Activated B cell treated with CpG ODN at 0.5 μM for 24 hours (primary cell): ENCODE data around the gene OLFML2B. TPM values are rescaled to one million over a fixed set of nuclear protein-coding genes. Genes with fewer than 3 reads are reported as not detected.

ENCODE experiments used
- ATAC-seq: fragments of 200-7000 bp; cut with Tn5 transposase; one replicate; pipeline ENCODE4 v1.10.0; 2021; ENCODE audit warnings: low read depth, mild to moderate bottlenecking, moderate library complexity
- CTCF ChIA-PET: fragments of 350-600 bp; sonication (Branson Sonifier 250); formaldehyde crosslinking; loops from one replicate; lab custom pipeline; 2021; ENCODE audit warnings: antibody characterized with exemption; lab: Charles Lee
- POLR2A ChIA-PET: fragments of 350-600 bp; sonication (Branson Sonifier 250); formaldehyde crosslinking; loops from one replicate; lab custom pipeline; 2021; ENCODE audit warnings: antibody characterized with exemption; lab: Charles Lee
- DNase-seq: peaks from one replicate; pipeline ENCODE4 v3.0.0; 2022
- H3K27ac Mint-ChIP-seq: one replicate; pipeline ENCODE4 v1.8.0; 2020; ENCODE audit warnings: mixed read lengths
- H3K27me3 Mint-ChIP-seq: one replicate; pipeline ENCODE4 v1.8.0; 2021; ENCODE audit warnings: mixed read lengths
- H3K36me3 Mint-ChIP-seq: one replicate; pipeline ENCODE4 v1.8.0; 2021; ENCODE audit warnings: low read depth, mixed read lengths
- H3K4me1 Mint-ChIP-seq: one replicate; pipeline ENCODE4 v1.8.0; 2021; ENCODE audit warnings: mixed read lengths
- H3K4me3 Mint-ChIP-seq: one replicate; pipeline ENCODE4 v1.8.0; 2020; ENCODE audit warnings: mild to moderate bottlenecking, mixed read lengths
- H3K9me3 Mint-ChIP-seq: one replicate; pipeline ENCODE4 v1.8.0; 2020; ENCODE audit warnings: mixed read lengths
- intact Hi-C: fragments of 100-400 bp; cut with micrococcal nuclease; formaldehyde crosslinking; loops from one replicate; pipeline ENCODE4 v1.15.1; 2024
- total RNA-seq: library from RNA; stranded (reverse); gene quantifications from 2 replicates; pipeline ENCODE4 v1.2.3, GENCODE V29; 2022
- TF ChIP-seq, protein P1 (sequence below): fragments of 200-600 bp; IDR thresholded peaks from one replicate; pipeline ENCODE4 v1.8.0; 2022; ENCODE audit warnings: antibody characterized with exemption, mild to moderate bottlenecking

OLFML2B gene
- total RNA-seq, 1 donor from 2014 or later, result not detected

- Mint-ChIP-seq H3K4me1 (peaks cover 18% of the 10 kb centered on the region), H3K27me3 (no peaks in the 10 kb centered on the region), H3K36me3 (peaks cover 16% of the 10 kb centered on the region), H3K27ac (no peak overlapping the region), H3K4me3 (no peak overlapping the region), H3K9me3 (no peaks in the 10 kb centered on the region)
- DNase-seq (no peak), ATAC-seq (no peak)
- CTCF ChIA-PET, result no interaction called here
- intact Hi-C loops, result no loop called here
- POLR2A ChIA-PET, result no interaction called here
- TF ChIP-seq, protein P1, sequence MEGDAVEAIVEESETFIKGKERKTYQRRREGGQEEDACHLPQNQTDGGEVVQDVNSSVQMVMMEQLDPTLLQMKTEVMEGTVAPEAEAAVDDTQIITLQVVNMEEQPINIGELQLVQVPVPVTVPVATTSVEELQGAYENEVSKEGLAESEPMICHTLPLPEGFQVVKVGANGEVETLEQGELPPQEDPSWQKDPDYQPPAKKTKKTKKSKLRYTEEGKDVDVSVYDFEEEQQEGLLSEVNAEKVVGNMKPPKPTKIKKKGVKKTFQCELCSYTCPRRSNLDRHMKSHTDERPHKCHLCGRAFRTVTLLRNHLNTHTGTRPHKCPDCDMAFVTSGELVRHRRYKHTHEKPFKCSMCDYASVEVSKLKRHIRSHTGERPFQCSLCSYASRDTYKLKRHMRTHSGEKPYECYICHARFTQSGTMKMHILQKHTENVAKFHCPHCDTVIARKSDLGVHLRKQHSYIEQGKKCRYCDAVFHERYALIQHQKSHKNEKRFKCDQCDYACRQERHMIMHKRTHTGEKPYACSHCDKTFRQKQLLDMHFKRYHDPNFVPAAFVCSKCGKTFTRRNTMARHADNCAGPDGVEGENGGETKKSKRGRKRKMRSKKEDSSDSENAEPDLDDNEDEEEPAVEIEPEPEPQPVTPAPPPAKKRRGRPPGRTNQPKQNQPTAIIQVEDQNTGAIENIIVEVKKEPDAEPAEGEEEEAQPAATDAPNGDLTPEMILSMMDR, result no peak
These were observed 88.4 kb downstream of the OLFML2B start for GRCh38 chr1:161935264-161935663.

GRCh38 chr1:161933592-161934588, 89.8 kb downstream of the OLFML2B start:
- peaks cover 18% of the 10 kb centered on the region for H3K4me1 Mint-ChIP-seq
- TF ChIP-seq, protein P1, result no peak

More at GRCh38 chr1:161933592-161934588, 89.8 kb downstream of the OLFML2B start:
- no peak overlapping the region for H3K27ac Mint-ChIP-seq
- no peak for ATAC-seq
- no peak for DNase-seq
- H3K27me3 Mint-ChIP-seq, result no peaks in the 10 kb centered on the region
- intact Hi-C loops, result no loop called here
- no peaks in the 10 kb centered on the region for H3K9me3 Mint-ChIP-seq
- H3K36me3 Mint-ChIP-seq, result peaks cover 29% of the 10 kb centered on the region
- H3K4me3 Mint-ChIP-seq, result no peak overlapping the region
- ChIA-PET POLR2A (interaction anchor here (1.0 kb wide), 1 partner anchor 10 kb away, joined by 3 read pairs; no protein-coding TSS in a partner anchor), CTCF (no interaction called here)

Other genes starting within 250 kb of the OLFML2B start
- gene NOS1AP, start 45.8 kb upstream of the OLFML2B start, total RNA-seq, result not detected in 2 replicates